ENCODE measurements around the gene SHROOM3. TPM values are rescaled to one million over a fixed set of nuclear protein-coding genes. Genes with fewer than 3 reads are reported as not detected.

SHROOM3 gene
- total RNA-seq: 6.9 TPM

DNA sequence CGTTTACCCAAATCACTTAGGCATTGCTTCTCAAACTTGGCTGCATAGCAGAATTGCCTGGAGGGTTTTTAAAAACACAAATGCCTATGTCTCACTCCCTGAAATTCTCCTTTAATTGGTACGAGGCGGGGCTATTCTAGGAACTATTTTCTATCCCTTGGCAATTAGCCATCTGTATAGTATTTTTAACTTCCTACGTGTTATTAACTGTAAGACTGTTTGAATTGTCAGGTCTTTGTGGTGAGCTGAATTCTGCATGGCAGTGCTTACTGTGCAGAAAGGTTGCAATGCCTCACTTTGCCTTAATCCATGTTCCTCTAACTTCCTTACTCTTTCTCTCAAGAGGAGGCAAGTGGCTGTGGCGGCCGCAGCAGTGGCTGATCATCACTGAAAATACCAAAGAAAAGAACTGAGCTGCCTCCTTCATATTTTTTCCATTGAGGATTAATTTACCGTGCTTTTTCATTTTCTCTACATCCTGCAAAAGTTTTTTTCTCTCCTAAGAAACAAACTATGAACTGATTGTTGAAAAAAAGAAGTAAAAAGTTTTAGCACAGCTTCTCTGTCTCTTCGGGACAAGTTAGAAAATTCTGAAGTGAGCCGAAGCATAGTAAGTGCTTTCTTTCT is at the start of gene SHROOM3:
Gene SHROOM3, plus strand, starts transcription at position 329 of the 627 bp plus-strand sequence. CDS start 824 bp downstream, outside the sequence.
- intact Hi-C loops (cut with DNase I): loop anchor here (10.0 kb wide), 1 partner anchor 70 kb away; no protein-coding TSS in a partner anchor
- H3K36me3 ChIP-seq: no peaks in the 10 kb centered on the region
- no peak within 1 kb of the TSS for H3K27ac ChIP-seq
- H3K27me3 ChIP-seq: no peaks in the 10 kb centered on the region
- H3K9me3 ChIP-seq: no peaks in the 10 kb centered on the region
- DNase-seq (ENCODE audit: extremely low spot score in 2 of 2): no peak
- peaks cover 11% of the 10 kb centered on the region for H3K4me1 ChIP-seq
- TF ChIP-seq POLR2A (IDR thresholded peaks at IDR 0.05) (no peak), POLR2AphosphoS5 (IDR thresholded peaks at IDR 0.05; ENCODE audit: insufficient read depth in 1 of 2, low read depth in 1 of 2) (no peak)
- TF ChIP-seq, protein P1, sequence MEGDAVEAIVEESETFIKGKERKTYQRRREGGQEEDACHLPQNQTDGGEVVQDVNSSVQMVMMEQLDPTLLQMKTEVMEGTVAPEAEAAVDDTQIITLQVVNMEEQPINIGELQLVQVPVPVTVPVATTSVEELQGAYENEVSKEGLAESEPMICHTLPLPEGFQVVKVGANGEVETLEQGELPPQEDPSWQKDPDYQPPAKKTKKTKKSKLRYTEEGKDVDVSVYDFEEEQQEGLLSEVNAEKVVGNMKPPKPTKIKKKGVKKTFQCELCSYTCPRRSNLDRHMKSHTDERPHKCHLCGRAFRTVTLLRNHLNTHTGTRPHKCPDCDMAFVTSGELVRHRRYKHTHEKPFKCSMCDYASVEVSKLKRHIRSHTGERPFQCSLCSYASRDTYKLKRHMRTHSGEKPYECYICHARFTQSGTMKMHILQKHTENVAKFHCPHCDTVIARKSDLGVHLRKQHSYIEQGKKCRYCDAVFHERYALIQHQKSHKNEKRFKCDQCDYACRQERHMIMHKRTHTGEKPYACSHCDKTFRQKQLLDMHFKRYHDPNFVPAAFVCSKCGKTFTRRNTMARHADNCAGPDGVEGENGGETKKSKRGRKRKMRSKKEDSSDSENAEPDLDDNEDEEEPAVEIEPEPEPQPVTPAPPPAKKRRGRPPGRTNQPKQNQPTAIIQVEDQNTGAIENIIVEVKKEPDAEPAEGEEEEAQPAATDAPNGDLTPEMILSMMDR (IDR thresholded peaks at IDR 0.05): no peak
- H3K4me3 ChIP-seq: peak within 1 kb of the TSS; percentile 13 to 19

DNA sequence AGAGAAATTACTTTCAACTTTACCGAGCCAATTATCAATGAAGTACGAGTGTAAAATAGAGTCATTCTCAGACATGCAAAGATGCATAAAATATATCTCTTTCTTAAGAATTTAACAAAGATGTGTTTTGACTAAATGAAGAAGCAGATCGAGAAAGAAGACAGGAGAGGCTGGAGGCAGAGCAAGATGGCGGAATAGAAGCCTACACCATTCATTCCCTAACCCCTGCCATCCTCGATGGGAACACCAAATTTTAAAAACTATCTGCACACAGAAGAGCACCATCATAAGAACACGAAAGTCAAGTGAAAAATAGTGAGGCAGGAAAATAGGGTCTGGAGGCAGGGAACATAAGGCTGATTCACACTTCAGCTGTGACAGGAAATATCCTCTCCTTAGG is 49.1 kb upstream of the SHROOM3 start:
- no peaks in the 10 kb centered on the region for H3K4me1 ChIP-seq
- H3K4me3 ChIP-seq: no peak overlapping the region
- H3K36me3 ChIP-seq: no peaks in the 10 kb centered on the region
- TF ChIP-seq POLR2AphosphoS5 (IDR thresholded peaks at IDR 0.05; ENCODE audit: insufficient read depth in 1 of 2, low read depth in 1 of 2) (no peak), POLR2A (IDR thresholded peaks at IDR 0.05) (no peak)
- TF ChIP-seq, protein P1 (IDR thresholded peaks at IDR 0.05): no peak
- no peak for DNase-seq (ENCODE audit: extremely low spot score in 2 of 2)
- H3K27me3 ChIP-seq: no peaks in the 10 kb centered on the region
- H3K27ac ChIP-seq: no peak overlapping the region
- H3K9me3 ChIP-seq: no peaks in the 10 kb centered on the region
- intact Hi-C loops (cut with DNase I): no loop called here

DNA sequence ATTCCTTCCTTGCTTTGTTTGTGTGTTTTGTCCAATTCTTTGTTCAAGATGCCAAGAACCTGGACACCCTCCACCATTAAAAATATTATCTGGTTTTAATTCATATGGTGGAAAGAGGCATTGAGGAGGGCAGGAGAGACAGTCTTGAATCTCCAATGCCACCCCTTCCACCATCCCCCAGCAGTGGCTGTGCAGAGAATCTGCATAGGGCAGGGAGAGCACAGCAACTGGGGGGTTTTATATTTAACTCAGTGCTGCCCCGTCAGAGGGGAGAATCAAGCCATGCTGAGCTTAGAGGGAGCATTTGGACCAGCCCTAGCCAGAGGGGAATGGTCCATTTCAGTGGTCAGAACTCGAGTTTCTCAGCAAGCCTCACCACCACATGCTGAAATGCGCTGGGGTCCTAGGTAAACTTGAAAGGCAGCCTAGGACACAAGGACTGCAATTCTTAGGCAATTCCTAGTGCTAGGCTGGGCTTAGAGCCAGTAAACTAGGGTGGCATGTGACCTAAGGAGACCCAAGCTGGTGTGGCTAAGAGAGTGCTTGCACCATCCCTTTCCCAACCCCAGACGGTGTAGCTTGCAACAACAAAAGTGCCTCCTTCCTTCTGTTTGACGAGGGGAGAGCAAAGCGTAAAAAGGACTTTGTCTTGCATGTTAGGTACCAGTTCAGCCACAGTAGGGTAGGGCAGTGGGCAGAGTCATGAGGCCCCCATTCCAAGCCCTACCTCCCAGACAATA is 48.3 kb upstream of the SHROOM3 start:
- intact Hi-C loops (cut with DNase I): no loop called here
- no peaks in the 10 kb centered on the region for H3K36me3 ChIP-seq
- TF ChIP-seq, protein P1 (IDR thresholded peaks at IDR 0.05): no peak
- TF ChIP-seq POLR2A (IDR thresholded peaks at IDR 0.05): no peak
- no peak for TF ChIP-seq POLR2AphosphoS5 (IDR thresholded peaks at IDR 0.05; ENCODE audit: insufficient read depth in 1 of 2, low read depth in 1 of 2)
- DNase-seq (ENCODE audit: extremely low spot score in 2 of 2): no peak
- H3K9me3 ChIP-seq: no peaks in the 10 kb centered on the region
- no peaks in the 10 kb centered on the region for H3K27me3 ChIP-seq
- H3K4me3 ChIP-seq: no peak overlapping the region
- H3K27ac ChIP-seq: no peak overlapping the region
- no peaks in the 10 kb centered on the region for H3K4me1 ChIP-seq

DNA sequence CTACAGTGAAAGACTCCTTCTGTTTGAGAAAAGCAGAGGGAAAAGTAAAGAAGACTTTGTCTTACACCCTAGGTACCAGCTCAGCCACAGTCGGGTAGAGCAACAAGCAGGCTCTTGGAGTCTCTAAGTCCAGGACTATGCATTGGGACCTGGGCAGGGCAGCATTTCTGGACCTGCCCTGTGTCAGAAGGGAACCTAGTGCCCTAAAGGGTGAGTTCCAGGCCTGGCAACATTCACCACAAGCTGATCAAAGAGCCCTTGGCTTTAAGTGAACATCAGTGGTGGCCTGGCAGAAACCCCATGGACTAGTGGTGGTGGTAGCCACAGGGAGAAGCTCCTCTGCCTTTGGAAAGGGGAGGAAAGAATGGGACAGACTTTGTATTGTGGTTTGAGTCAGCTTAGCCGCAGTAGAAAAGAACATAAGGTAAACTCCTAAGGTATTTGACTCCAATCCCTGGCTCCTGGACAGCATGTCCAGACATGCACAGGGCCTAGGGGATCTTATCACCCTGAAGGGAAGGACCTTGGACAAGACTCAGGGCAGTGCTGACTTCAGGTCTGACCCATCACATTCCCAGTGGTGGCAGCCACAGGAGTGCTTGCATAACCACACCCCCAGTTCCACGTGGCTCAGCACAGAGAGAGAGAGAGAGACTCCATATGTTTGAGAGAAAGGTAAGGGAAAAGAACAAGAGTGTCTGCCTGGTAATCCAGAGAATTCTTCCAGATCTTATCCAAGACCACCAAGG is 46.7 kb upstream of the SHROOM3 start:
- Histone ChIP-seq H3K27me3 (no peaks in the 10 kb centered on the region), H3K27ac (no peak overlapping the region), H3K9me3 (no peaks in the 10 kb centered on the region), H3K4me3 (no peak overlapping the region), H3K4me1 (no peaks in the 10 kb centered on the region), H3K36me3 (no peaks in the 10 kb centered on the region)
- intact Hi-C loops (cut with DNase I): no loop called here
- no peak for DNase-seq (ENCODE audit: extremely low spot score in 2 of 2)
- TF ChIP-seq, protein P1 (IDR thresholded peaks at IDR 0.05): no peak
- TF ChIP-seq POLR2A (IDR thresholded peaks at IDR 0.05) (no peak), POLR2AphosphoS5 (IDR thresholded peaks at IDR 0.05; ENCODE audit: insufficient read depth in 1 of 2, low read depth in 1 of 2) (no peak)
